ENCODE data around the gene NT5C3A. TPM values are rescaled to one million over a fixed set of nuclear protein-coding genes. Genes with fewer than 3 reads are reported as not detected.
"Not testable (repeated sequence)": the region's sequence is repeated elsewhere in the genome, so short reads cannot be mapped to it uniquely, and the experiment has no call there.

The NT5C3A gene
- 15.7 and 18.3 TPM in 2 replicates for total RNA-seq

GRCh38 chr7:33062023-33062781 lies at the start of gene NT5C3A:
Gene NT5C3A (minus strand): TSS chr7:33062776. CDS start chr7:33062705, 71 bp downstream.
- DNase-seq (ENCODE audit: low read depth in 2 of 2) = peak; percentile 39 to 42

- no peak for DNase-seq (ENCODE audit: low read depth in 2 of 2)
These were observed 49.0 kb upstream of the NT5C3A start for GRCh38 chr7:33111614-33112013.

- DNase-seq (ENCODE audit: low read depth in 2 of 2) = peak; percentile 9 to 12
These were observed 47.2 kb upstream of the NT5C3A start for GRCh38 chr7:33109758-33110238.

GRCh38 chr7:33109005-33109757 lies 46.6 kb upstream of the NT5C3A start, which contains the start of gene RP9:
Gene RP9 (minus strand): TSS chr7:33109404. CDS start chr7:33109372, 32 bp downstream.
- DNase-seq (ENCODE audit: low read depth in 2 of 2) = peak; percentile 72 to 78

- no peak for DNase-seq (ENCODE audit: low read depth in 2 of 2)
These were observed 46.0 kb upstream of the NT5C3A start for GRCh38 chr7:33108554-33109004.

- peak; percentile 61 to 69 for DNase-seq (ENCODE audit: low read depth in 2 of 2)
These were observed 44.8 kb upstream of the NT5C3A start for GRCh38 chr7:33107136-33108066.

- DNase-seq (ENCODE audit: low read depth in 2 of 2) = no peak
These were observed 39.3 kb upstream of the NT5C3A start for GRCh38 chr7:33101906-33102305.

DNA sequence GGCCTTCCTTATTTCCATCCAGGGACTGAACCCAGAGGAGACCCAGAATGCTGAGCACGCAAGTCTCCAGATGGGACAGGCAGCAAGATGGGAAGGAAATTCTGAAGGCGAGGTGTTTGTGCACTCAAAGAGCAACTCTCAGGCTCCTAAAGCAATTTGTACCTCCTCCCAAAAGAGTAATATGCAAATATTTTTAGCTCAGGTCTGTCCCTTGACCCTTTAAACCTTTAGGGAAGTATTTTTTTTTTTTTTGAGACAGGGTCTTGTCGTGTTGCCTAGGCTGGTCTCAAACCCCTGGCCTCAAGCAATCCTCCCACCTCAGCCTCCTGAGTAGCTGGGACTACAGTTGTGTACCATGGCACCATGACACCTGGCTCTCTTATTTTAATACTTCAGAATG lies 38.2 kb upstream of the NT5C3A start:
- no peak for DNase-seq (ENCODE audit: low read depth in 2 of 2)

GRCh38 chr7:33099154-33099940 lies 36.8 kb upstream of the NT5C3A start:
- no peak for DNase-seq (ENCODE audit: low read depth in 2 of 2)

DNA sequence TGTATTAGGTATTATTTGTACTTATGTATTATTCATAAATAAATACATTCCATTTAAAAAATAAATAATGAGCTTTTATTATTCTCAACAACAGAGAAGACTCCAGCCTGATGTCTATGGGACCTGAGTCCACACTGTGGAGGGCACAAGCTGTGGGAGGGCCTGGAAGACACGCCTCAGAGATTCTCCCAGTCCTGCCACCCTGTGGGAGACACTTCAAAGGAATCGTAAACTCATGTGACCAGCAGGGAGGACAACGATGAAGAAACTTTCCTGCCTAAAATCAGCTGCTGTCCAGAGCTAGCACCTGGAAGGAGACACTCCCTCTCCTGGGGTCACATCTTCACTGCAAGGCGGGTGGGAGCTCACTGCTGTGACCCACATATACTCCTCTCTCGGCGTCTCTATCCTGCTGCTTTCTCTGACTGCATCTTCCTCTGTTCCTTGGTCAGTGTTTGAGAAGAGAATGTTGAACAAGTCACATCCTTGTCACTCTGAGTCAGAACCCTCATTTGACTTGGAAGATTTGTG lies 32.2 kb upstream of the NT5C3A start:
- DNase-seq (ENCODE audit: low read depth in 2 of 2) = not testable (repeated sequence)

DNA sequence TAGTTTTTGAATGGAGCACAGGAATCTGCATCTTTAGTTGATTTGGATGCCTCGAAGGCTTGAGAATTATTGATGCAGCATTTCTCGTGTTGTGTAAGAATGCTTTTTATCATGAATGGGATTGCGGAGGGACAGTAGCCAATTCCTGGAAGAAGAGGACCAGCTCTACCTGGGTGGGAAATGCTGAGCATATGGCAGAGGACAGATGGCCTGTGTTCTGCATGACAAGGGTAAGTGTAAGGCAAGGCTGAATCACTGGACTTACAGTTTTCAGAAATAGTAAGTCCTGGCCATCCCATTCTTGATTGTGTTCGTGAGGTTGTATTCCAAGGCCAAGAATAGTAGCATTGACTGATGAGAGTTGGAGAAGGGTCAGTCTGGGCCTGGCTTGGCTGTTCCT lies 30.7 kb upstream of the NT5C3A start:
- no peak for DNase-seq (ENCODE audit: low read depth in 2 of 2)

GRCh38 chr7:33091641-33092191 lies 29.1 kb upstream of the NT5C3A start:
- peak in 1 of 2 donors; percentile 4 for DNase-seq (ENCODE audit: low read depth in 2 of 2)

- DNase-seq (ENCODE audit: low read depth in 2 of 2) = no peak
These were observed 28.5 kb upstream of the NT5C3A start for GRCh38 chr7:33091111-33091531.

DNA sequence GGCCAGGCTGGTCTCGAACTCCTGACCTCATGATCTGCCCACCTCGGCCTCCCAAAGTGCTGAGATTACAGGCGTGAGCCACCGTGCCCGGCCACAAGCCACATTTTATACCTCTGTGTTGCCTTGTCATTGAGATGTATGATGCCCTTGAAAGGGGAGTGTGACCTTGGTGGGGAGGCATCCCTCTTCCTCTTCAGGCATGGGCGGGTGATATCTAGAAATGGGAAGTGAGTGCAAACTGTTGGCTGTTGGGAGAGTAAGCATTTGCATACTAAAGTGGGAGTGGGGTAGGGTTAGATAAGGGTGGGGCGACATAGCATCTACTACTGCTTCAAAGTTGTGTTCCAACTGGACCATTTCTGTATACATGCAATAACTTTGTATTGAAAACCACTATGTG lies 26.6 kb upstream of the NT5C3A start:
- DNase-seq (ENCODE audit: low read depth in 2 of 2) = no peak

DNA sequence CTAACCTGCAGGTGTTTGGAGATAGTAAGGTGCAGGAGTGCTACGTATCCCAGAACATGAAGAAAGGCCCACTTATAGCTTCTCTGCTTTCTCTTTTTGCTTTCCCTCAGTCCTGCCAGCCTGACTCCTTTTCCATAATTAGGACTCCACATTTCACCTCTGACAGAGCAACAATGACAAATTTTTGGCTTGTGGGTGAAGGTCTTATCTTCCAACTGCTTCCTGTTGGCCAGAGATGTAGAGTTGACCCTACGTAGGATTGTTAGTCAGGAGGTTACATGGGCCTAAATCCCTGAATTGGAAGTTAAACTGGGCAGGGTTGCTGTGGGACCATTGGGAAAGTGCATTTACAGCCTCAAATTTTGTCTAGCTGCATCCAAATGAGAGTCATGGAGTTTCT lies 25.3 kb upstream of the NT5C3A start:
- peak in 1 of 2 donors; percentile 13 for DNase-seq (ENCODE audit: low read depth in 2 of 2)

GRCh38 chr7:33087356-33087755 lies 24.8 kb upstream of the NT5C3A start:
- DNase-seq (ENCODE audit: low read depth in 2 of 2) = no peak

GRCh38 chr7:33079763-33080690 lies 17.5 kb upstream of the NT5C3A start:
- DNase-seq (ENCODE audit: low read depth in 2 of 2) = no peak

DNA sequence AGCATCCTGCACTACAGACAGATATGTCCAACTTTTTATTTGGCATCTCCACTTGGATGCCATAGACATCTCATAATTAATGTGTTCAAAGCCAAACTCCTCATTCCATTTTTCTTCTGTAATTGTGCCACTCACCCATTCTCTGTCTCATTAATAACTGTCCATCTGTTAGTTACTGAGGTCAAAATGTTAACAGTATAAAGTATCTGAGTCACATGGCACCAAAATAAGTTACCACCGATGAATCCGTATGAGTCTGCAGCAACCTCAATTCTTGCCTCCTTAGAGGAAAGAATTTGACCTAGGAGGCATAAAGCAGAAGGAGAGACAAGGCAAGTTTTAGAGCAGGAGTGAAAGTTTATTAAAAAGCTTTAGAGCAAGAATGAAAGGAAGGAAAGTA lies 16.5 kb upstream of the NT5C3A start:
- DNase-seq (ENCODE audit: low read depth in 2 of 2) = no peak

DNA sequence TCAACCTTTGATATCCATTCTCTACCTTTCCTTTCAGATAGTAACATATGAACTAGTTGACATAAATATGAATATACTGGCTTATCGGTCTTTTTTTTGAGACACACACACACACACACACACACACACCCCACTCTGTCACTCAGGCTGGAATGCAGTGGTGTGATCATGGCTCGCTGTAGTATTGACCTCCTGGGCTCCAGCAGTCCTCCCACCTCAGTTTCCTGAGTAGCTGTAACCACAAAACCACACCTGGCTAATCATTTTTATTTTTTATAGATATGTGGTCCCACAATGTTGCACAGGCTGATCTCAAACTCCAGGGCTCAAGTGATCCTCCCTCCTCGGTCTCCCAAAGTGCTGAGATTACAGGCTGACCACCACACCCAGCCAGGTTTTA lies 14.2 kb upstream of the NT5C3A start:
- no peak for DNase-seq (ENCODE audit: low read depth in 2 of 2)
